Right ventricle myocardium inferior (tissue), 1 donor: Measurements from ENCODE around the gene CAT. TPM values are rescaled to one million over a fixed set of nuclear protein-coding genes. Genes with fewer than 3 reads are reported as not detected.

ENCODE experiments used
- ATAC-seq: fragments of 200-7000 bp; cut with Tn5 transposase; one replicate; pipeline ENCODE4 v1.9.1; 2020; ENCODE audit warnings: mild to moderate bottlenecking, moderate library complexity
- DNase-seq: peaks from one replicate; pipeline ENCODE4 v3.0.0; 2021; ENCODE audit errors: missing footprints
- intact Hi-C: fragments of 100-400 bp; cut with DNase I; formaldehyde crosslinking; loops from one replicate; pipeline ENCODE4 v1.11.0; 2022
- total RNA-seq: library from RNA; stranded (reverse); fragmentation: NEBNext Ultra II Directional; extraction: Animal tissue kit (Norgen Biotek cat#: 25700); gene quantifications from one replicate; pipeline ENCODE4 v1.2.1, GENCODE V29; 2021
- donor health status: DM: no; HTN: yes; CAD: no; lungs with severe emphysema.

Gene CAT
- total RNA-seq, 1 donor from 2014 or later: 152 TPM

GRCh38 chr11:34510673-34511072 is 71.9 kb downstream of the CAT start:
- DNase-seq (no peak), ATAC-seq (no peak)
- intact Hi-C loops: loop anchor here (5.0 kb wide), 1 partner anchor 387 kb away; no protein-coding TSS in a partner anchor

DNA sequence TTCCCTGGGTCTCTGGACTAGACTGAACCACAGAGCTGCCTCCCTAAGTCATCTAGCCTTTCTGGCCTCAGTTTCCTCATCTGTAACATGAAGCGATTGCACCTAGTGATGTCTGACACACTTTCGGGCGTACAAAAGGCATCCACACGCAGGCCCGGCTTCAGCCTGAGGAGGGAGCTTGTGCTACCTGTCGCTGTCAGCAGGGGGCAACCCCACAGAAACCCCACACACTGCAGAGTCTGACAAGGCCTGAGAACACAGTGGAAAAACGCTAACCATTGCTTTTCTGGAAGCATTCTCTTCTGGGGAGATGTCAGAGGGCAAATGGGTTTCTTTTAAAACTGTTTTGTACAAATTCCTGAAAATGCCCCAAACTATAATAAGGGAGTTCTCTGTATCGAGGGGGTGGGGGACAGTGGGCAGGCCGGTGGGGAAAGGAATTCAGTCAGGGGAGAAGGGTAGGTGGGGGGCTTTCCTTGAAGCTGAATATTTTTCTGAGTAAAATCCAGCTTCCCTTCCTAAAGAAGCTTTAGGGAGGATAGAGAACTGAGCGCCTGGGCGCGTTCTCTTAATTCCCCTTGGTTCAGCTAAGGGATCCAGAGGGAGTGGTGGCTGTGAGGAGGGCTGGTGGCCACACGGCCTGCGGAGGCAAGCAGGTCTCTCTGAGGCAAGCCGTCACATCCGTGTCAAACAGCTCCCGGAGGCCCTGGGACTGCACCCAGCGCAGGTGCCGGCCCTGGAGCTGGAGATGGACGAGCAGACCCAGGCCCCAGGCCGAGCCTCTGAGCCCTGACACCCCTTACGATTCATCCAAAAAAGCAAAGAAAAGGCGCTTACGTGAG is 74.3 kb downstream of the CAT start:
- intact Hi-C loops: loop anchor here (5.0 kb wide), 1 partner anchor 384 kb away; no protein-coding TSS in a partner anchor
- DNase-seq: no peak
- ATAC-seq: peak; percentile 81

DNA sequence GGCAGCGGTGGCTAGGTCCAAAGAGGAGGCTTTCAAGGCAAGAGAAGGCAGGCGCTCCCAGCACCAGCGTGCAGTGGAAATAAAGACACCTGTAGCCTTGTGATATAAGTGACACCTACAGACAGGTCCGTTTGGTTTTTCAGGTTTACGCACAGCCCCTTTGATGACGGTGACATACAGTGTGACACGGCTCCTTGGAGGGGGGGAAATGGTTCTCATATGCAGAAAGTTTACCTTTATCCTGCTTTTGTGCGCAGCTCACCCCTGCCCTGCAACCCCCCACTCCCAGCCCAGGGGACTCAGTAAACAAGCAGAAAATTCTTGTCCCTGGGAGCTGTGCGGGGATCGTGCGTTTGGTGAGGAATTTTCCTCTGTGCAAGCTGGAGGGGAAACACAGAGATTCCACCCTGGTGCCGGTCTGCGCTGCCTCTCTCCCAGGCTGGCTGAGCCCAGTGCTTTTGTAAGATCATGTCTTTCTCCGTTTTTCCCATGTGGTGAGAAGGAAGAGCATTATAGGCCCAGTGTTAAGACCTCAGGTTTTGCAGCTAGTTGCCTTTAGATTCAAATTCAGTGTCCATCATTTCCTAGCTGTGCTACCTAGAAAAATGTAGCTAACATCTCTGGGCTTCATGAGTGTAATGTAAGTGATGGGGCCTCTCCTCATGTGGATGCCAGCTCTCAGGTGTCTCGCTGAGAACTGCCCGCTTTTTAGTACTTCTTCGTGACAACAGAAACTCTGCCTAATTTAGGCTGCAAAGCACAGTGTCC is 75.1 kb downstream of the CAT start, which contains the start of gene ELF5:
Gene ELF5, minus strand, starts transcription at position 113 of the 768 bp plus-strand sequence. CDS start 8,045 bp downstream, outside the sequence.
- ATAC-seq: no peak
- no peak for DNase-seq
- intact Hi-C loops: loop anchor here (5.0 kb wide), 1 partner anchor 383 kb away; no protein-coding TSS in a partner anchor

DNA sequence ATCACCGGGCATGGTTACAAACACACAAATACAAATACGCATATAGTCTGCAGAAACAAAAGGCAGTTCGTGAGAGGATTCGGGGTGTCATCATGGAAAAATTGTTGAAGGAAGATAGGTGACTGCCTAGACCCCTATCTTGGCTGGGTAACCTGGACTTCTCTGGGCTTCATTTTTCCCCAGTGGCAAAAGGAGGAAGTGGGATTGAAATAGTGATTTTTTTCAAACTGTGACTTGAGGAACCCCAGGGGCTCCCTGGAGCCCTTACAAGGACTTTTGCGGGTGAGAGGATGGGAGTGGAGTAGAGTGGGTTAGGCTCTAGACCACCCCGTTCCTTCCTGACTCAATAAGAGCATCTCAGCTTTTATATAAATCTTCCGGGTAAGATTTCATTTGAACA is 75.9 kb downstream of the CAT start:
- ATAC-seq (no peak), DNase-seq (no peak)
- intact Hi-C loops: loop anchor here (5.0 kb wide), 1 partner anchor 383 kb away; no protein-coding TSS in a partner anchor

GRCh38 chr11:34516247-34517040 is 77.7 kb downstream of the CAT start:
- intact Hi-C loops: loop anchor here (5.0 kb wide), 1 partner anchor 876 kb away; no protein-coding TSS in a partner anchor
- ATAC-seq (no peak), DNase-seq (no peak)

DNA sequence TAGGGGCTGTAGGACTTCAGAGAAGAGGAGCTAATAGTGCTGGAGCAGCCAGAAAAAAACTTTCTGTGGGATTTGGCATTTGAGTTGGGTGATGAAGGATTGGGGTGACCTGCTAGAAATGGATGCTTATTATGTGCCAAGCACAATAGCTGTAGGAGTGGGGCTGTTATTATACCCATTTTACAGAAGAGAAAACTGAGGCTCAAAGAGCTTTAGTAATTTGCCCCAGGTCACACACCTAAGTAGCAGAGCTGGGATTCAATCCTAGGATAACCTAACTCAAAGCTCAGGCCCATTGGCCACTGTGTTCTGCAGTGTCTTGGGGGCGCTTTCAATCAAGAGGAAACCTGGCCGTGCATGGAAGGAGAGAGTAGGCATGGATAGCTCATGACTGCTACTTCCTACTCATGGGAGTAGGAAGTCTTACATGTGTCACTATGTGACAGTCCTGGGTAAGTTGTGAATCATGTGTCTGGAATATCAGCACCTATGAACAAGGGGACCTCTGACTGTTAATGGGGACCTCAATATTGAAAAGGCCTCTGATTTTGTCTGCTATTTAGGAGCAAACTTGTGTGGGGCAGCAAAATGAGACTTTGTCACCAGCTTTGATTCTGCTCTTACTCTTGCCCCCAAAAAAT is 81.0 kb downstream of the CAT start:
- no peak for DNase-seq
- ATAC-seq: no peak
- intact Hi-C loops: loop anchor here (5.0 kb wide), 1 partner anchor 873 kb away; no protein-coding TSS in a partner anchor

DNA sequence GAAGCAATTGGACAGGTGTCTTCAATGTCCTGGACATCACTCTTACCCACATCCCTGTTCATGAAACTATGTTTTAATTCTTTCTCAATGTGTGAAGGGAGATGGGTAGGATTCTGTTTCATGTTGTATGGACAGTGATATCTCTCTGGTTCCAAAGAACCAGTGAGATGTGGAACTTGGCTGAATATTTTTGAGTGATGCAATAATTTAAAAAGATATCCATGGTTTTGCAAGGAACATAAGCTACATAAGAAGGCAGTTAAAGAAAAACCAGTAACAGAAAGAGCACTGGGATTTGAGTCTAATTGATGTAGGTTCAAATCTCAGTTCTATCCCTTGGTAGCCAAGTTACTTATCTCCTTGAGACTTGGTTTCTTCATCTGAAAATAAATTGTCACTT is 82.5 kb downstream of the CAT start:
- ATAC-seq: no peak
- no peak for DNase-seq
- intact Hi-C loops: no loop called here

Other genes starting within 250 kb of the CAT start
- 14.3 TPM for gene ABTB2, start 80.9 kb upstream of the CAT start, total RNA-seq
- gene ELF5, start 74.9 kb downstream of the CAT start, total RNA-seq: not detected
- 2.9 TPM for gene EHF, start 182.2 kb downstream of the CAT start, total RNA-seq